ENCODE measurements around the gene LIPE.

DNA sequence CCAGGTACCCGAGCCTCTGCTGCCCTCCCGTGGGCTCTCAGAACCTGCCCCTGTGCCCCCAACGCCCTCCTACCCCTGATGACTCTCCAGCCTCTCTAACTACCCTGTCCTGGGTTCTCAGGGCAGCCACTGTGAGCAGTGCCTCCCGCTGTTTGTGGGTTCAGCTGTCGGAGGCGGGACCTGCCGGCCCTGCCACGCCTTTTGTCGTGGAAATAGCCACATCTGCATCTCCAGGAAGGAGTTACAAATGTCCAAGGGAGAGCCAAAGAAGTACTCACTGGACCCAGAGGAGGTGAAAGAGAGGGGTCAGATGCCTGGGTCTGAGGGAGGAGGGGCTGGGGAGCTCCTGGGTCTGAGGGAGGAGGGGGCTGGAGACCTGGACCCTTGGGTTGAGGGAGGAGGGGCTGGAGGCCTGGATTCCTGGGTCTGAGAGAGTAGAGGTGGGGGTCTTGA, 57.1 kb downstream of the LIPE start:
- TF ChIP-seq, protein P1, sequence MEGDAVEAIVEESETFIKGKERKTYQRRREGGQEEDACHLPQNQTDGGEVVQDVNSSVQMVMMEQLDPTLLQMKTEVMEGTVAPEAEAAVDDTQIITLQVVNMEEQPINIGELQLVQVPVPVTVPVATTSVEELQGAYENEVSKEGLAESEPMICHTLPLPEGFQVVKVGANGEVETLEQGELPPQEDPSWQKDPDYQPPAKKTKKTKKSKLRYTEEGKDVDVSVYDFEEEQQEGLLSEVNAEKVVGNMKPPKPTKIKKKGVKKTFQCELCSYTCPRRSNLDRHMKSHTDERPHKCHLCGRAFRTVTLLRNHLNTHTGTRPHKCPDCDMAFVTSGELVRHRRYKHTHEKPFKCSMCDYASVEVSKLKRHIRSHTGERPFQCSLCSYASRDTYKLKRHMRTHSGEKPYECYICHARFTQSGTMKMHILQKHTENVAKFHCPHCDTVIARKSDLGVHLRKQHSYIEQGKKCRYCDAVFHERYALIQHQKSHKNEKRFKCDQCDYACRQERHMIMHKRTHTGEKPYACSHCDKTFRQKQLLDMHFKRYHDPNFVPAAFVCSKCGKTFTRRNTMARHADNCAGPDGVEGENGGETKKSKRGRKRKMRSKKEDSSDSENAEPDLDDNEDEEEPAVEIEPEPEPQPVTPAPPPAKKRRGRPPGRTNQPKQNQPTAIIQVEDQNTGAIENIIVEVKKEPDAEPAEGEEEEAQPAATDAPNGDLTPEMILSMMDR (IDR thresholded peaks at IDR 0.05; ENCODE audit: low read depth, low read length, poor library complexity, severe bottlenecking), result no peak
- TF ChIP-seq EZH2phosphoT487 (IDR thresholded peaks at IDR 0.05; ENCODE audit: borderline replicate concordance, low read length), result no peak
